HepG2 (cell line): ENCODE results near the gene SNUPN. TPM values are rescaled to one million over a fixed set of nuclear protein-coding genes. Genes with fewer than 3 reads are reported as not detected.
A peak's percentile ranks its signal among the peaks of the same experiment; 100 is the strongest.

Source experiments
- ATAC-seq: fragments of 200-7000 bp; cut with Tn5 transposase; 3 replicates; pipeline ENCODE4 v1.9.1; 2020; ENCODE audit warnings: mild to moderate bottlenecking, moderate library complexity
- BruUV-seq: library from RNA; stranded (reverse); fragments of 400-500 nt; replicated peaks from 2 replicates; lab custom pipeline; 2021; lab: Mats Ljungman, UMichigan
- CTCF ChIA-PET: fragments of 300-600 bp; formaldehyde crosslinking; extraction: SDS; loops from one replicate; lab custom pipeline; 2021; ENCODE audit warnings: low total read pairs, inconsistent platforms, low intra/inter-chr PET ratio; lab: Yijun Ruan, JAX
- POLR2A ChIA-PET: fragments of 350-600 bp; sonication (Branson Sonifier 250); formaldehyde crosslinking; loops from one replicate; lab custom pipeline; 2020; ENCODE audit warnings: antibody characterized with exemption, inconsistent platforms; lab: Yijun Ruan, JAX
- DNase-seq: peaks from one replicate; pipeline ENCODE4 v3.0.0-alpha.2; 2015; ENCODE audit warnings: low spot score
- FAIRE-seq: peaks from 3 replicates; lab custom pipeline; 2011; peaks lifted over from hg19 to GRCh38; lab: Jason Lieb, UNC
- H2AFZ ChIP-seq: one replicate; pipeline ENCODE4 v1.6.1; 2011; ENCODE audit warnings: low read length, inconsistent platforms
- H3K27ac ChIP-seq: fragments of 300-600 bp; 3 replicates; pipeline ENCODE4 v1.8.0; 2011; ENCODE audit warnings: mixed run types, mild to moderate bottlenecking, mixed read lengths, low read length, inconsistent platforms; ENCODE audit not compliant: insufficient read depth; ENCODE audit errors: extremely low read length
- H3K27me3 ChIP-seq, 2 experiments: fragments of 200-600 bp in 1 of 2; 2 replicates in 1 of 2; 3 replicates in 1 of 2; pipeline versions ENCODE4 v1.6.0 to v1.8.0; 2011; ENCODE audit warnings: low read length in 2 of 2, mild to moderate bottlenecking in 2 of 2, moderate library complexity in 2 of 2, inconsistent platforms in 1 of 2; ENCODE audit not compliant: insufficient read depth in 2 of 2, control insufficient read depth in 1 of 2
- H3K36me3 ChIP-seq, 2 experiments: fragments of 200-600 bp in 1 of 2; replicated peaks in 1 of 2; 2 replicates in 1 of 2; 3 replicates in 1 of 2; pipeline versions ENCODE4 v1.5.1 to v1.8.0; 2011; ENCODE audit warnings: low read length in 2 of 2, inconsistent platforms in 1 of 2; ENCODE audit not compliant: insufficient read depth in 2 of 2, control insufficient read depth in 1 of 2
- H3K4me1 ChIP-seq: 2 replicates; pipeline ENCODE4 v1.5.1; 2012; ENCODE audit warnings: low read length, inconsistent platforms; ENCODE audit not compliant: insufficient read depth
- H3K4me2 ChIP-seq: 2 replicates; pipeline ENCODE4 v1.6.0; 2011; ENCODE audit warnings: low read depth, low read length, inconsistent platforms
- H3K4me3 ChIP-seq, 3 experiments: fragments of 200-600 bp in 1 of 3; sonication (generic), shearing (Covaris generic) in 1 of 3; replicated peaks in 1 of 3; 2 replicates each; pipeline ENCODE4 v1.5.1; 2011 to 2016; ENCODE audit warnings: low read length in 3 of 3, inconsistent platforms in 2 of 3, low read depth in 2 of 3, mild to moderate bottlenecking in 2 of 3, control low read depth in 1 of 3, mixed read lengths in 1 of 3; ENCODE audit not compliant: insufficient read depth in 1 of 3
- H3K79me2 ChIP-seq: one replicate; pipeline ENCODE4 v1.6.1; 2011; ENCODE audit warnings: low read length, inconsistent platforms; ENCODE audit not compliant: insufficient read depth
- H3K9ac ChIP-seq: 2 replicates; pipeline ENCODE4 v1.6.0; 2011; ENCODE audit warnings: mild to moderate bottlenecking, low read depth, low read length, inconsistent platforms; ENCODE audit not compliant: insufficient read depth
- H3K9me3 ChIP-seq: 2 replicates; pipeline ENCODE4 v1.5.1; 2012; ENCODE audit warnings: mild to moderate bottlenecking, low read length
- H4K20me1 ChIP-seq: 2 replicates; pipeline ENCODE4 v1.6.0; 2011; ENCODE audit warnings: inconsistent platforms, mild to moderate bottlenecking, low read length, moderate library complexity; ENCODE audit not compliant: insufficient read depth
- E2F2 ChIP-seq: sonication (generic); formaldehyde crosslinking; IDR thresholded peaks from 2 replicates; pipeline ENCODE4 v1.4.0; 2020; ENCODE audit warnings: missing genetic modification reagents, borderline replicate concordance
- LRRFIP1 ChIP-seq: sonication (generic); formaldehyde crosslinking; conservative IDR thresholded peaks from 2 replicates; pipeline ENCODE4 v1.4.0; 2020; ENCODE audit warnings: missing genetic modification reagents
- NFATC3 ChIP-seq: sonication (generic); formaldehyde crosslinking; IDR thresholded peaks from 2 replicates; pipeline ENCODE4 v1.5.1; 2020; ENCODE audit warnings: mild to moderate bottlenecking, missing genetic modification reagents
- POLR2A ChIP-seq, 2 experiments: IDR thresholded peaks; 2 replicates each; pipeline ENCODE4 v1.6.1; 2011; ENCODE audit warnings: low read depth in 2 of 2, low read length in 2 of 2, mild to moderate bottlenecking in 1 of 2, moderate library complexity in 1 of 2; ENCODE audit not compliant: insufficient read depth in 1 of 2
- POLR2AphosphoS5 ChIP-seq: IDR thresholded peaks from 2 replicates; pipeline ENCODE4 v1.6.1; 2012; ENCODE audit warnings: low read depth, low read length
- POLR2G ChIP-seq: fragments of 200-400 bp; formaldehyde crosslinking; IDR thresholded peaks from 2 replicates; pipeline ENCODE4 v1.6.1; 2018; ENCODE audit warnings: mild to moderate bottlenecking, low read depth, low read length, moderate library complexity
- PRDM10 ChIP-seq: sonication (generic); formaldehyde crosslinking; IDR thresholded peaks from 2 replicates; pipeline ENCODE4 v1.4.0; 2020; ENCODE audit warnings: low read depth, missing genetic modification reagents
- THAP7 ChIP-seq: sonication (generic); formaldehyde crosslinking; IDR thresholded peaks from 2 replicates; pipeline ENCODE4 v1.8.1; 2023; ENCODE audit warnings: mild to moderate bottlenecking, missing genetic modification reagents
- TRAFD1 ChIP-seq: sonication (generic); formaldehyde crosslinking; IDR thresholded peaks from 2 replicates; pipeline ENCODE4 v1.5.1; 2020; ENCODE audit warnings: missing genetic modification reagents, mild to moderate bottlenecking, borderline replicate concordance
- ZNF543 ChIP-seq: sonication (generic); formaldehyde crosslinking; IDR thresholded peaks from 2 replicates; pipeline ENCODE4 v1.4.0; 2020; ENCODE audit warnings: mild to moderate bottlenecking, missing genetic modification reagents
- ZNF772 ChIP-seq: sonication (generic); formaldehyde crosslinking; IDR thresholded peaks from 2 replicates; pipeline ENCODE4 v1.5.0; 2020; ENCODE audit warnings: mild to moderate bottlenecking, missing genetic modification reagents
- WGBS: methylation state at CpG from one replicate; pipeline ENCODE4 v1.1.6; 2017; ENCODE audit warnings: low lambda C conversion rate; 5-methylcytosine and 5-hydroxymethylcytosine counted together
- in situ Hi-C: cut with HindIII; loops from 2 replicates; pipeline ENCODE4 v1.10.0; 2017; ENCODE audit warnings: low pct_unique_long_range_greater_than_20kb; ENCODE audit not compliant: extremely low pct_ligation_motif_present
- intact Hi-C: fragments of 100-400 bp; cut with micrococcal nuclease; formaldehyde crosslinking; loops from one replicate; pipeline ENCODE4 v1.10.0; 2022; ENCODE audit not compliant: unreplicated experiment
- polyA plus RNA-seq, 8 experiments: library from polyadenylated mRNA; depleted of rRNA in 3 of 8; stranded (reverse) in 7 of 8; unstranded in 1 of 8; fragments of >200 nt; fragmentation: Illumina TruSeq in 4 of 8; extraction: Trizol in 4 of 8; gene quantifications; 2 replicates each; pipeline versions ENCODE4 v1.2.1 to v1.2.3, GENCODE V29; 2011 to 2016; ENCODE audit warnings: low read depth in 4 of 8, missing spikeins in 1 of 8, mixed read lengths in 1 of 8; ENCODE audit not compliant: insufficient read depth in 1 of 8
- total RNA-seq, 5 experiments: library from RNA; depleted of rRNA; stranded (reverse); fragments of >200 nt; fragmentation: Illumina TruSeq; extraction: Trizol; gene quantifications; 2 replicates each; pipeline ENCODE4 v1.2.3, GENCODE V29; 2016; ENCODE audit warnings: low read depth in 1 of 5

SNUPN gene
- total and polyA plus RNA-seq, 2 of the 13 experiments (the other 11 are each of a cell fraction or from before 2014, with no cell fraction given) = 9.0 to 16.4 TPM

GRCh38 chr15:75637245-75638009 lies 11.9 kb upstream of the SNUPN start:
- peak overlapping the region; percentile 90 for H3K4me2 ChIP-seq
- FAIRE-seq = no peak
- H3K36me3 ChIP-seq = 0 out of 5 replicates have a peak, but pooled peaks cover 0 to 3% of the 10 kb centered on the region in 2 experiments
- H3K9me3 ChIP-seq = no peaks in the 10 kb centered on the region
- peaks cover 29% of the 10 kb centered on the region for H3K79me2 ChIP-seq
- H3K9ac ChIP-seq = peak overlapping the region; percentile 93; the same call in 1 of the 2 replicates
- peak overlapping the region in 1 of 3 experiments; percentile 87; a peak in 2 of 6 replicates for H3K4me3 ChIP-seq
- WGBS = 92% methylated on average over 4 of the region's 4 CpGs
- peaks cover 32% of the 10 kb centered on the region for H3K4me1 ChIP-seq
- H3K27me3 ChIP-seq = no peaks in the 10 kb centered on the region; a peak in 1 of 5 replicates
- in situ Hi-C loops = no loop called here
- peak overlapping the region; percentile 14 for H3K27ac ChIP-seq
- ChIA-PET CTCF (interaction anchor here (1.6 kb wide), 1 partner anchor 46 kb away, joined by 11 read pairs; no protein-coding TSS in a partner anchor), POLR2A (interaction anchor here (1.1 to 6.9 kb wide), 8 partner anchors 10 to 269 kb away, joined by 5 to 47 read pairs (median 13); partner anchors contain the start of genes MAN2C1, SNUPN and SNX33)
- H2AFZ ChIP-seq = no peak overlapping the region
- DNase-seq = no peak
- no peak for ATAC-seq
- no peaks in the 10 kb centered on the region; the same call in 1 of the 2 replicates for H4K20me1 ChIP-seq
- BruUV-seq = no TSS peak
- intact Hi-C loops = loop anchor here (1.0 kb wide), 1 partner anchor 46 kb away; no protein-coding TSS in a partner anchor
- TF ChIP-seq ZNF772 (CRISPR knock-in tag) (no peak), NFATC3 (no peak), POLR2G (0 out of 2 replicates have a peak, but pooled peaks have one; percentile 10), LRRFIP1 (CRISPR knock-in tag) (no peak), THAP7 (CRISPR knock-in tag) (no peak), E2F2 (no peak), POLR2AphosphoS5 (peak; percentile 10; the same call in 1 of the 2 replicates), POLR2A (IDR thresholded peaks at IDR 0.05; ENCODE audit: insufficient read depth in 1 of 2, low read depth in 2 of 2, low read length in 2 of 2) (0 out of 4 replicates have a peak, but pooled peaks of 1 of the 2 experiments have one; percentile 26), TRAFD1 (CRISPR knock-in tag) (no peak), ZNF543 (no peak), PRDM10 (CRISPR knock-in tag) (no peak)
